ENCODE data around the gene MKRN2.

MKRN2 gene

DNA sequence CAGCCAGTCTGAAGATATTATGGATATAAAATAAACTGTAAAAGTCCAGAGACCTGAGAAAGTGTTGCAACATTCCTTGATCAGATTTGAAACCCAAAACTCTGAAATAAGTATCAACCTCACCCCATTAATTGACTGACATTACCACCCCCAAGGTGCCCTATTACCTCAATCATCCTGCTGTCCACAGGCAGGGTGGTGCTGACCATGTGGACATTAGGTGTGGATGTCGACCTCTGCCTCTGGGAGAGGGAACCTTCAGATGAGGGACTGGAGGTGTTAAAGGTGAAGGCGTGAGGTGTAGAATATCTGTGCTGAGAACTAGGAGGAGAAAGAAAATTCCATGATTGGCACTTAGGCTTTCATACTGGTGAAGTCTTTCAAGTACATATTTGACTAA is 47.1 kb downstream of the MKRN2 start:
- TF ChIP-seq, protein P1, sequence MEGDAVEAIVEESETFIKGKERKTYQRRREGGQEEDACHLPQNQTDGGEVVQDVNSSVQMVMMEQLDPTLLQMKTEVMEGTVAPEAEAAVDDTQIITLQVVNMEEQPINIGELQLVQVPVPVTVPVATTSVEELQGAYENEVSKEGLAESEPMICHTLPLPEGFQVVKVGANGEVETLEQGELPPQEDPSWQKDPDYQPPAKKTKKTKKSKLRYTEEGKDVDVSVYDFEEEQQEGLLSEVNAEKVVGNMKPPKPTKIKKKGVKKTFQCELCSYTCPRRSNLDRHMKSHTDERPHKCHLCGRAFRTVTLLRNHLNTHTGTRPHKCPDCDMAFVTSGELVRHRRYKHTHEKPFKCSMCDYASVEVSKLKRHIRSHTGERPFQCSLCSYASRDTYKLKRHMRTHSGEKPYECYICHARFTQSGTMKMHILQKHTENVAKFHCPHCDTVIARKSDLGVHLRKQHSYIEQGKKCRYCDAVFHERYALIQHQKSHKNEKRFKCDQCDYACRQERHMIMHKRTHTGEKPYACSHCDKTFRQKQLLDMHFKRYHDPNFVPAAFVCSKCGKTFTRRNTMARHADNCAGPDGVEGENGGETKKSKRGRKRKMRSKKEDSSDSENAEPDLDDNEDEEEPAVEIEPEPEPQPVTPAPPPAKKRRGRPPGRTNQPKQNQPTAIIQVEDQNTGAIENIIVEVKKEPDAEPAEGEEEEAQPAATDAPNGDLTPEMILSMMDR (conservative IDR thresholded peaks at IDR 0.05; ENCODE audit: control insufficient read depth, insufficient read depth, low read depth, low read length) = no peak
- DNase-seq (ENCODE audit: low read depth) = no peak
- no peak overlapping the region for H3K4me3 ChIP-seq (ENCODE audit: control insufficient read depth, low read depth, low read length)

DNA sequence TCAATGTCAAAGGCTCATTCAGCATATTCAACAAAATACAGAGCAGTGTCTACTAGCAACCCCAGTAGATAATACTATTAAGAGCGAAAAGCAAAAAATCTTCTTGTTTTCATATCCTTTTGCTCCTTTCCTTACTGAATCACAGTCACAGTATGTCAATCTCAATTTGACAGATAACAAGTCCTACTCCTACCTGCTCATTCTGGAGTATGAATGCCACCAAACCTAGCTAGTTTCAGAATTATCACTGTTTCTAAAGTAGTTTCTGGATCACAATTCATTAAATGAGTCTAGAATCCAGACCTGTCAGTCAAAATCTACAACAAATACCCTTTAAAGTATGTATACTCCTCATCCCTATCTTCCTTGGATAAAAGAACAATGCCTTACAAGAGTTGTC is 51.5 kb downstream of the MKRN2 start:
- no peak for DNase-seq (ENCODE audit: low read depth)
- TF ChIP-seq, protein P1 (conservative IDR thresholded peaks at IDR 0.05; ENCODE audit: control insufficient read depth, insufficient read depth, low read depth, low read length) = no peak
- H3K4me3 ChIP-seq (ENCODE audit: control insufficient read depth, low read depth, low read length) = no peak overlapping the region

DNA sequence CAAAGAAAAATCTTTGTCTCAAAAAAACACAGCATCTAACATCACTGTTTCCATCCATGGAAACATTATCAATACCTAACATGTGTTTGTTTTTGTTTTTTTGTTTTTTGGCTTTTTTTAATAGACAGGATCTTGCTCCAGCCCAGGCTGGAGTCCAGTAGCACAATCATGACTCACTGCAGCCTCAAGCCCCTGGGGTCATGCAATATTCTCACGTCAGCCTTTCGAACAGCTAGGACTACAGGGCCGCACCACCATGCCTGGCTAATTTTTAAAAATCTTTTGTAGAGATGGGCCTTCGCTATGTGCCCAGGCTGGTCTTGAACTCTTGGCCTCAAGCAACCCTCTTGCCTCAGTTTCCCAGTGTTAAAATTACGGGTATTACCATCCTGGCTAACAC is 54.2 kb downstream of the MKRN2 start:
- H3K4me3 ChIP-seq (ENCODE audit: control insufficient read depth, low read depth, low read length) = no peak overlapping the region
- peak; percentile 31 for DNase-seq (ENCODE audit: low read depth)
- TF ChIP-seq, protein P1 (conservative IDR thresholded peaks at IDR 0.05; ENCODE audit: control insufficient read depth, insufficient read depth, low read depth, low read length) = no peak

DNA sequence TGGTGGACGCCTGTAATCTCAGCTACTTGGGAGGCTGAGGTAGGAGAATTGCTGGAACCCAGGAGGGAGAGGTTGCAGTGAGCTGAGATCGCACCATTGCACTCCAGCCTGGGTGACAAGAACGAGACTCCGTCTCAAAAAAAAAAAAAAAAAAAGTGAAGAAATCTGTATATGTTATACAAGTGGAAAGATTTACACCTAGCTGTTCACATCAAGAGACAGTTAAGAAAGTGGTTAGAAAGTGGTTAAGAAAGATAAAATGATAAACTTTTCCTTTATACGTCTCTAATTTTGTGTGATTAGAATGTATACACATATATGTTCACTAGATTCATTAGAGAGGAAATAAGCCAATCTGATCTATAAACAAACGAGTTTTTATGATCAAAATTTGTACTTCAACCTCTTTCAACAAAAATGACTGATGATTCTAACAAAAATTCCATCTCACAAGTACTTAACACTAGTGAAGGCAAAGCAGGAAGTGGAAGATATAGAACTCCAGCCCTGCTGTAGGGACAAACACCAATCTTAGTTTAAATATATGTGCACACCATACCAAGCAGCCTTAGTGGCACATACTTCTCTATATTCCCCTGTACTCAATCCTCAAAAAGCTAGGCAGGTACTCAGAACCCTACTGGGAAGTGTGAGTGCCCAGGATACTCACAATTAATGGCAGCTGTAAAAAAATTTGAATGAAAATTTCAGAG is 55.8 kb downstream of the MKRN2 start:
- TF ChIP-seq, protein P1 (conservative IDR thresholded peaks at IDR 0.05; ENCODE audit: control insufficient read depth, insufficient read depth, low read depth, low read length) = no peak
- H3K4me3 ChIP-seq (ENCODE audit: control insufficient read depth, low read depth, low read length) = no peak overlapping the region
- DNase-seq (ENCODE audit: low read depth) = no peak

DNA sequence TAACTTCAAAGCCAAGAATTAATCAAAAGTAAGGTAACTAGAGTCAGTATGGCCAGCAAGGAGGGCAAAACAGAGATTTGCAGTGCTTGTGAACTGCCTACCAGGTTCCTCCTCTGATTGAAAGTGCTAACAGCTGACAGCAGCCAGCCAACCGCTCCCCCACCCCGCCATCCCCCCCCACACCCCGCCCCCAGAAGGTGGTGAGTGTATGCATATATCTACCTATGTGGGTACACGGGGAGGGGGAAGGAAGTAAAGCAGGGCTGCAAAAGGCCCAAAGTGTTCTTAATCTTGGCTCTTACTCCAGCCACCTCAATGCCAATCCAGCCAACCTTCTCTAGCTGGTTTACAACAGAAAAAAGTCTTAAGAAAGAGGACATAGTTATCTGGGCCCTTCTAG is 56.4 kb downstream of the MKRN2 start:
- no peak for DNase-seq (ENCODE audit: low read depth)
- H3K4me3 ChIP-seq (ENCODE audit: control insufficient read depth, low read depth, low read length) = no peak overlapping the region
- TF ChIP-seq, protein P1 (conservative IDR thresholded peaks at IDR 0.05; ENCODE audit: control insufficient read depth, insufficient read depth, low read depth, low read length) = no peak

DNA sequence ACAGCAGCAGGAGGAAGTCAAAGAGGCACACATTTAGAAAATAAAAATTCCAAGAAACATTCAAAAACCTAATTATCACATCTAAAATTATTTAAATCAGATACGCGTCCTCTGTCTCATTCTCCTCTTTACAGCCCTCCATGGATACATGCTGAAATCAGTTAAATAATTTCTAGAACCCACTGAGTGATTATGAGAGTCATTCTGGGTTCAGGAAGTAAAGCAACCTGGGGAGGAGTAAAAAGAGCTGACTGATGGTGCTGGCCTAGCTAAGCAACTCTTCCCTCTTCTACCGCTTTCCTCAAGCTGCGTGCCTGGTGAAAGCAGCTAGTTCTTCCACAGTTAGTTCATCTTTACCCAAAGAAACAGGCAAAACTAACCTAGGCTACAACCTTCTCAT is 58.4 kb downstream of the MKRN2 start:
- no peak for DNase-seq (ENCODE audit: low read depth)
- no peak overlapping the region for H3K4me3 ChIP-seq (ENCODE audit: control insufficient read depth, low read depth, low read length)
- TF ChIP-seq, protein P1 (conservative IDR thresholded peaks at IDR 0.05; ENCODE audit: control insufficient read depth, insufficient read depth, low read depth, low read length) = no peak

DNA sequence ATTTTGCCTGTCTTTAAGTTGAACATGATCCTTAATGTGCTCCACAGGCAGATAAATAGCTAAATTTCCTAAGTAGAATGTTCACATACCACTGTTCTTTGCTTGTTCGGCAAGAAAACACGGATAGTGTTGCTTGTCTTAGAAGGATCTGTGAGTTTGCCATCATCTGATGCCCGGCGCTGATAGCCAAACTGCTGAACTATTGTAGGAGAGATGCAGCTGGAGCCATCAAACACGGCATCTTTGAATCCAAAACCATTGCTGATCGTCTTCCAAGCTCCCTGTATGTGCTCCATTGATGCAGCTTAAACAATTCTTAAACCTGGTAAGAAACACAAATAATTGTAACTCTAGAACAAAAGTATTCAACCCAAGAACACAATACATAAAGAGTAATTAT is 61.5 kb downstream of the MKRN2 start:
- no peak for DNase-seq (ENCODE audit: low read depth)
- TF ChIP-seq, protein P1 (conservative IDR thresholded peaks at IDR 0.05; ENCODE audit: control insufficient read depth, insufficient read depth, low read depth, low read length) = no peak
- no peak overlapping the region for H3K4me3 ChIP-seq (ENCODE audit: control insufficient read depth, low read depth, low read length)

Data from fibroblast of mammary gland (primary cell).